ENCODE data around the gene RTN4.

RTN4 gene

GRCh38 chr2:55050100-55050994 lies at the start of gene RTN4:
RTN4 (minus strand) TSS chr2:55050451; CDS start chr2:55050300, 151 bp downstream.
- H4K20me1 ChIP-seq (ENCODE audit: control insufficient read depth, insufficient read depth, low read depth, low read length), result peaks cover 8% of the 10 kb centered on the region; the same call in 1 of the 2 replicates
- peaks cover 51% of the 10 kb centered on the region for H3K4me1 ChIP-seq (ENCODE audit: control insufficient read depth, low read length)
- H3K4me2 ChIP-seq (ENCODE audit: low read length), result peak within 1 kb of the TSS; percentile 92
- H3K79me2 ChIP-seq (ENCODE audit: control insufficient read depth, low read length), result peaks cover 58% of the 10 kb centered on the region
- peak within 1 kb of the TSS; percentile 85 for H3K27ac ChIP-seq (ENCODE audit: low read depth, low read length)
- H3K9me2 ChIP-seq (replicated peaks; ENCODE audit: control insufficient read depth, low read length), result no peaks in the 10 kb centered on the region
- H3K9me3 ChIP-seq (ENCODE audit: control insufficient read depth, insufficient read depth, low read length), result no peaks in the 10 kb centered on the region
- H3K36me3 ChIP-seq (ENCODE audit: control insufficient read depth, low read length), result peaks cover 11% of the 10 kb centered on the region; the same call in 1 of the 2 replicates
- no peaks in the 10 kb centered on the region for H3K27me3 ChIP-seq (ENCODE audit: control insufficient read depth, low read length)
- peaks cover 12% of the 10 kb centered on the region; the same call in 1 of the 2 replicates for H3F3A ChIP-seq (ENCODE audit: control insufficient read depth, insufficient read depth)
- H3K4me3 ChIP-seq (ENCODE audit: low read length), result peak within 1 kb of the TSS; percentile 70
- TF ChIP-seq EZH2phosphoT487 (IDR thresholded peaks at IDR 0.05; ENCODE audit: borderline replicate concordance, low read length), result no peak
- no peak for TF ChIP-seq CTCF (IDR thresholded peaks at IDR 0.05; ENCODE audit: low read depth, low read length, poor library complexity, severe bottlenecking)

GRCh38 chr2:55099493-55099877 lies 49.2 kb upstream of the RTN4 start:
- no peaks in the 10 kb centered on the region for H3K79me2 ChIP-seq (ENCODE audit: control insufficient read depth, low read length)
- peaks cover 41% of the 10 kb centered on the region for H3K4me1 ChIP-seq (ENCODE audit: control insufficient read depth, low read length)
- no peak overlapping the region for H3K4me3 ChIP-seq (ENCODE audit: low read length)
- H3K27me3 ChIP-seq (ENCODE audit: control insufficient read depth, low read length), result no peaks in the 10 kb centered on the region
- H3K9me2 ChIP-seq (replicated peaks; ENCODE audit: control insufficient read depth, low read length), result no peaks in the 10 kb centered on the region
- H3K27ac ChIP-seq (ENCODE audit: low read depth, low read length), result no peak overlapping the region
- TF ChIP-seq EZH2phosphoT487 (IDR thresholded peaks at IDR 0.05; ENCODE audit: borderline replicate concordance, low read length) (no peak), CTCF (IDR thresholded peaks at IDR 0.05; ENCODE audit: low read depth, low read length, poor library complexity, severe bottlenecking) (no peak)
- H3K9me3 ChIP-seq (ENCODE audit: control insufficient read depth, insufficient read depth, low read length), result no peaks in the 10 kb centered on the region
- H4K20me1 ChIP-seq (ENCODE audit: control insufficient read depth, insufficient read depth, low read depth, low read length), result no peaks in the 10 kb centered on the region
- H3F3A ChIP-seq (ENCODE audit: control insufficient read depth, insufficient read depth), result no peaks in the 10 kb centered on the region
- H3K4me2 ChIP-seq (ENCODE audit: low read length), result 0 out of 2 replicates have a peak overlapping the region, but pooled peaks have one; percentile 3
- no peaks in the 10 kb centered on the region for H3K36me3 ChIP-seq (ENCODE audit: control insufficient read depth, low read length)

GRCh38 chr2:55097461-55098410 lies 47.5 kb upstream of the RTN4 start:
- peaks cover 26% of the 10 kb centered on the region for H3K4me1 ChIP-seq (ENCODE audit: control insufficient read depth, low read length)
- H3K36me3 ChIP-seq (ENCODE audit: control insufficient read depth, low read length), result no peaks in the 10 kb centered on the region
- H3K9me3 ChIP-seq (ENCODE audit: control insufficient read depth, insufficient read depth, low read length), result no peaks in the 10 kb centered on the region
- H3F3A ChIP-seq (ENCODE audit: control insufficient read depth, insufficient read depth), result no peaks in the 10 kb centered on the region
- TF ChIP-seq CTCF (IDR thresholded peaks at IDR 0.05; ENCODE audit: low read depth, low read length, poor library complexity, severe bottlenecking) (no peak), EZH2phosphoT487 (IDR thresholded peaks at IDR 0.05; ENCODE audit: borderline replicate concordance, low read length) (no peak)
- no peak overlapping the region for H3K27ac ChIP-seq (ENCODE audit: low read depth, low read length)
- no peaks in the 10 kb centered on the region for H3K27me3 ChIP-seq (ENCODE audit: control insufficient read depth, low read length)
- no peaks in the 10 kb centered on the region for H3K9me2 ChIP-seq (replicated peaks; ENCODE audit: control insufficient read depth, low read length)
- no peaks in the 10 kb centered on the region for H4K20me1 ChIP-seq (ENCODE audit: control insufficient read depth, insufficient read depth, low read depth, low read length)
- no peak overlapping the region for H3K4me3 ChIP-seq (ENCODE audit: low read length)
- H3K79me2 ChIP-seq (ENCODE audit: control insufficient read depth, low read length), result no peaks in the 10 kb centered on the region
- H3K4me2 ChIP-seq (ENCODE audit: low read length), result no peak overlapping the region

Measured in DOHH2 (cell line).